CD4-positive, alpha-beta T cell treated with Interleukin-15 for 4 hours (primary cell): ENCODE results near the gene EPHB3.

Experiments
- DNase-seq: peaks from one replicate; pipeline ENCODE4 v3.0.0-alpha.2; 2020; ENCODE audit warnings: low spot score

The EPHB3 gene

DNA sequence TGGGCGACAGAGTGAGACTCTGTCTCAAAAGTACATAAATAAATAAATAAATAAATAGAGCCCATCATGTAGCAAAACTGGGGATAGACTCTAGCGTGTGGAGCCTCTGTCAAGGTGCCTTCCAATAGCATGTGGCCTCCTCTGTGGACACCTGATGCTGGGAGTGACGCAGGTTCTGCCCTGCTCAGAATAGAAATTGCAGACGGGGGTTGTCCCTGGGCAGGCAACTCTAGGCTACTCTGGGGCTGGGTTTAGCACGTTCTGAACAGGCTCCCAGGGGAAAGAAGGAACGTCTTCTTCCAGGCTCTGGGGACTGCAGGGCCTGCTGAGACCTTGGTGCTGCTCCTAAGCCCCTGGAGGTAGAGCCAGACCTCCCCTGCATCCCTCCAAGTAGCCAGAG lies 65.3 kb downstream of the EPHB3 start:
- DNase-seq = no peak

DNA sequence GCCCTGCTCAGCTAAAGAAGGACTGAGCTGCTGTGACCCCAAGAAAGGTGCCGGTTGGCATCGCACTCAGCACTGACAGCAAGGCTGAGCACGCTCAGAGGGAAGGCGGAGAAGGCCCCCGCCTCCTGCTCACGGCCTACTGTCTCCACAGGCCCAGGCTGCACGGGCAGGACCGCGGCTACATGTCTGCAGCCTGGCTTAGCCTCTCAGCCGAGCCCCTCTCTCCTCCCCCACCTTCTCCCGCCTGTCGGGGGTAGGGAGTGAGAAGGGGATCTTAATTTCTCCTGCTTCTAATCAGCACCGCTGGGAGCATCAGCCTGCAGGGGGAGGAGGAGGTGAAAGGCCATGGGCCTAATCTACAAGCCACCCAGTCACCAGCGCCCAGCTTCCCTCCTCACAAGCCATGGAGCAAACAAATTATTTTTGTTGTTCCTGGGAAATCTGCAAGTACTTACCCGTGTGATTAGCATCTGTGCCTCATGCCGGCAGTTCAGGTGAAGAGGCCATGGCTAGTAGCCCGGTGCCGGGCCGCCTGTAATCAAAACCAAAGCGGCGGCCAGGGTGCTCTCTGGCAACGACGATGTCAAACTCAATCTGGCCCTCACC lies 68.1 kb downstream of the EPHB3 start:
- DNase-seq = no peak

DNA sequence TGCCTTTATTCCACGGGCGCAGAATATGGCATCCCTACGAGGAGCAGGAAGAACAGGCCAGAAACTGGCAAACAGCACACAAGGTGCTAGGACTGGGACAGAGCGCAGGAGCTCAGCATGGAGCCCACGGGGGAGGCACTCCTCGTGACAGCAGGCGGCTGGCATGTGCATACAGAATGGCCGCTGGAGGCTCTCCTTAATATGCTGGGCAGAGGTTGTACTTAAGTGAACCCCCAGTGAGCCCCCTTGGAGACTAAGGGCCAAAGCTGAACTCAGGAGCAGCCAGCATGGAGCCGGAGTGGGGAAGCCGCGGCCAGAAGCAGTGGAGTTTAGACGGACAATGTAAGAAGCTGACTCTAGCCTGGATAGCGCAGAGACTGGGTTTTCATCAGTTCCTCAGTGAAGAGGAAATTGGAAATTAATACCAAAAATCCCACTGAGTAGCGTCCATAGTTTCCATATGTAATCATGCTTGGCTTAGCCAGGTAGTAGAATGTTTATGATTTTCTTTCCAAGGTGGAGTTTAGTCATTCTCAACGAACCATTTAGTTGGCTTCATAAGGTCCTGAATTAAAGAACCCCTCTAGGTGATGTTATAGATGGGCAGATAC lies 69.4 kb downstream of the EPHB3 start:
- no peak for DNase-seq

DNA sequence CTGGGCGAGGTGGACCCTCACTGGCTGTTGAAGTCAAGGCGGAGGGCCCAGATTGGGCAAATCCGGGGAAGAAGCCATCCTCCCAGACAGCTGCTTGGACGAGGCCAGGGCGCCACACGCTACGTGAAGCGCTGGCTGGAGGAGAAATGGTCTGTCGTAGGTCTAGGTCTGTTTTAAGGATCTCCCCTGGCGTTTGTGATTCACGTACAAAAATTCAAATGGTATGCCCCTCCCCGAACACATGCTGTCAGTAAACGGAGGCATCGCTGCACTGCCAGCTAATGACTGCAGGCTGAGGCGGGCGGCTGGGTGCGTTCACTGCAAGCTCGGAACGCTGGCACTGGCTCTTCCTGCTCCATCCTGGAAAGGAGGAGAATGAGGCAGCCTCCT lies 69.9 kb downstream of the EPHB3 start:
- no peak for DNase-seq
